Smooth muscle cell (in vitro differentiated cells): ENCODE data around the gene PRKCB. TPM values are rescaled to one million over a fixed set of nuclear protein-coding genes. Genes with fewer than 3 reads are reported as not detected.

Experiments
- DNase-seq: peaks from one replicate; lab custom pipeline; 2025; ENCODE audit not compliant: unreplicated experiment; lab: John Stamatoyannopoulos, UW
- H2AFZ ChIP-seq: fragments of 200-600 bp; sonication (generic); 2 replicates; pipeline ENCODE4 v1.6.0; 2016; ENCODE audit warnings: antibody characterized with exemption, low read depth, mild to moderate bottlenecking
- H3F3A ChIP-seq: fragments of 200-600 bp; sonication (generic); 2 replicates; pipeline ENCODE4 v1.6.0; 2017; ENCODE audit warnings: antibody characterized with exemption, low read depth
- H3K27ac ChIP-seq: fragments of 200-600 bp; sonication (generic); 2 replicates; pipeline ENCODE4 v1.5.1; 2016; ENCODE audit warnings: low read depth, mild to moderate bottlenecking
- H3K27me3 ChIP-seq: fragments of 200-600 bp; sonication (generic); 2 replicates; pipeline ENCODE4 v1.6.1; 2016; ENCODE audit warnings: low read depth, mild to moderate bottlenecking
- H3K36me3 ChIP-seq: fragments of 200-600 bp; sonication (generic); 2 replicates; pipeline ENCODE4 v1.5.1; 2016; ENCODE audit warnings: low read depth
- H3K4me1 ChIP-seq: fragments of 200-600 bp; sonication (generic); 2 replicates; pipeline ENCODE4 v1.5.1; 2016; ENCODE audit warnings: low read depth
- H3K4me2 ChIP-seq: fragments of 200-600 bp; sonication (generic); 2 replicates; pipeline ENCODE4 v1.6.0; 2016; ENCODE audit warnings: mild to moderate bottlenecking
- H3K4me3 ChIP-seq: fragments of 200-600 bp; sonication (generic); 2 replicates; pipeline ENCODE4 v1.5.1; 2016; ENCODE audit warnings: mild to moderate bottlenecking
- H3K79me2 ChIP-seq: fragments of 200-600 bp; sonication (generic); 2 replicates; pipeline ENCODE4 v1.6.0; 2016; ENCODE audit warnings: low read depth, mild to moderate bottlenecking
- H3K9ac ChIP-seq: fragments of 200-600 bp; sonication (generic); 2 replicates; pipeline ENCODE4 v1.6.0; 2016; ENCODE audit warnings: low read depth
- H3K9me3 ChIP-seq: fragments of 200-600 bp; sonication (generic); replicated peaks from 2 replicates; pipeline ENCODE4 v1.5.1; 2016; ENCODE audit warnings: low read depth
- H4K20me1 ChIP-seq: fragments of 200-600 bp; sonication (generic); 2 replicates; pipeline ENCODE4 v1.6.0; 2016; ENCODE audit warnings: low read depth
- CTCF ChIP-seq: fragments of 200-600 bp; sonication (generic); IDR thresholded peaks from 2 replicates; pipeline ENCODE4 v1.5.1; 2017; ENCODE audit warnings: borderline replicate concordance, mild to moderate bottlenecking, antibody characterized with exemption; ENCODE audit not compliant: insufficient read depth, poor library complexity, severe bottlenecking
- WGBS: methylation state at CpG from one replicate; pipeline ENCODE4 v1.1.7; 2016; ENCODE audit warnings: low lambda C conversion rate; 5-methylcytosine and 5-hydroxymethylcytosine counted together
- polyA plus RNA-seq: library from polyadenylated mRNA; unstranded; fragments of >200 nt; fragmentation: Nextera tagmentation; extraction: Ambion mirVana; gene quantifications from 2 replicates; pipeline ENCODE4 v1.2.1, GENCODE V29; 2016
- total RNA-seq: library from RNA; depleted of rRNA; stranded (reverse); fragments of >200 nt; gene quantifications from 2 replicates; pipeline ENCODE4 v1.2.3, GENCODE V29; 2014

PRKCB gene
- total and polyA plus RNA-seq, 2 experiments from 2014 or later = 0.36 TPM; not detected in 1

GRCh38 chr16:23968176-23968575, 132.4 kb downstream of the PRKCB start:
- Histone ChIP-seq H3K4me2 (no peak overlapping the region), H3K79me2 (no peaks in the 10 kb centered on the region), H3K9me3 (no peaks in the 10 kb centered on the region), H3K27ac (no peak overlapping the region), H3K36me3 (no peaks in the 10 kb centered on the region), H3F3A (no peaks in the 10 kb centered on the region), H2AFZ (no peak overlapping the region), H3K27me3 (peaks cover 8% of the 10 kb centered on the region), H3K4me1 (peaks cover 10% of the 10 kb centered on the region), H3K4me3 (no peak overlapping the region), H3K9ac (no peak overlapping the region), H4K20me1 (no peaks in the 10 kb centered on the region)
- no peak for DNase-seq
- TF ChIP-seq CTCF = no peak
- 87% methylated on average over 6 of the region's 6 CpGs for WGBS

- Histone ChIP-seq H3K36me3 (no peaks in the 10 kb centered on the region), H2AFZ (no peak overlapping the region), H3K27ac (no peak overlapping the region), H3K79me2 (no peaks in the 10 kb centered on the region), H3K4me2 (no peak overlapping the region), H3K9me3 (no peaks in the 10 kb centered on the region), H3K27me3 (peaks cover 8% of the 10 kb centered on the region), H3K4me3 (no peak overlapping the region), H4K20me1 (no peaks in the 10 kb centered on the region), H3F3A (no peaks in the 10 kb centered on the region), H3K4me1 (peaks cover 10% of the 10 kb centered on the region), H3K9ac (no peak overlapping the region)
- 71% methylated on average over 6 of the region's 6 CpGs for WGBS
- TF ChIP-seq CTCF = no peak
- no peak for DNase-seq
Measured at GRCh38 chr16:23969468-23970297, 133.9 kb downstream of the PRKCB start.

GRCh38 chr16:23974223-23974622, 138.4 kb downstream of the PRKCB start:
- H3K36me3 ChIP-seq = no peaks in the 10 kb centered on the region
- H3K79me2 ChIP-seq = no peaks in the 10 kb centered on the region
- TF ChIP-seq CTCF = no peak
- no peak overlapping the region for H3K27ac ChIP-seq
- H2AFZ ChIP-seq = no peak overlapping the region
- H3F3A ChIP-seq = no peaks in the 10 kb centered on the region
- H3K4me2 ChIP-seq = no peak overlapping the region
- H3K9me3 ChIP-seq = no peaks in the 10 kb centered on the region
- H3K9ac ChIP-seq = no peak overlapping the region
- H3K4me3 ChIP-seq = no peak overlapping the region
- no peaks in the 10 kb centered on the region for H3K4me1 ChIP-seq
- H4K20me1 ChIP-seq = no peaks in the 10 kb centered on the region
- no peak for DNase-seq
- 31% methylated on average over 4 of the region's 4 CpGs for WGBS
- H3K27me3 ChIP-seq = peaks cover 9% of the 10 kb centered on the region

- Histone ChIP-seq H3K4me1 (no peaks in the 10 kb centered on the region), H3K27me3 (peaks cover 11% of the 10 kb centered on the region), H3K4me2 (no peak overlapping the region), H3K36me3 (no peaks in the 10 kb centered on the region), H3F3A (no peaks in the 10 kb centered on the region), H2AFZ (no peak overlapping the region), H3K4me3 (no peak overlapping the region), H3K27ac (no peak overlapping the region), H3K9me3 (no peaks in the 10 kb centered on the region), H3K79me2 (no peaks in the 10 kb centered on the region), H4K20me1 (no peaks in the 10 kb centered on the region), H3K9ac (no peak overlapping the region)
- DNase-seq = no peak
- TF ChIP-seq CTCF = no peak
- WGBS = 88% methylated on average over 5 of the region's 5 CpGs
Measured at GRCh38 chr16:23975293-23975692, 139.5 kb downstream of the PRKCB start.
